SH-SY5Y (cell line): ENCODE measurements around the gene DLG2.

Experiments
- GATA2 ChIP-seq: IDR thresholded peaks from 2 replicates; pipeline ENCODE4 v1.6.1; 2011; ENCODE audit warnings: mild to moderate bottlenecking, low read depth, low read length
- GATA3 ChIP-seq: IDR thresholded peaks from 2 replicates; pipeline ENCODE4 v1.6.1; 2011; ENCODE audit warnings: low read depth, mild to moderate bottlenecking, low read length, moderate library complexity

Gene DLG2

GRCh38 chr11:84607975-84608836 is 1018.9 kb downstream of the DLG2 start:
- TF ChIP-seq GATA2: no peak
- TF ChIP-seq GATA3: no peak

GRCh38 chr11:84594602-84595001 is 1032.5 kb downstream of the DLG2 start:
- TF ChIP-seq GATA2 (no peak), GATA3 (no peak)

DNA sequence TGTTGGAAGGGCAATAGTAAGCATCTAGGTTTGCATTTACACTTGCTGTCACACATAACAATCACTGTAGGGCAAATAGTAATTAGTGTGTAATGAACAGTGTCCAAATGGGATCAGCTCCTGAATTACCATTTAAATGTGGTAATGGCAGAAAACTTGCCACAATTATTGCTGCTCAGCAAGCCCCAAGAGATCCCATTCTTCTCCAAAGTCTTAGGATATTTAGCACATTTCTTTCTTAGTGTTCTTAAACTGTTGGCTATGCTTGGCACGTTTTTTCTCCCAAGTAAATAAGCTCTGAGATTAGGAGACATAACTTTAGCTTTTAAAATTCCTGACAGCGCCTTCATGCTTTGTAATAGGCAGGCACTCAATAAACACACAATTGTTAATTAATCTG is 1037.0 kb downstream of the DLG2 start:
- TF ChIP-seq GATA3: no peak
- no peak for TF ChIP-seq GATA2

GRCh38 chr11:84588131-84588829 is 1038.9 kb downstream of the DLG2 start:
- TF ChIP-seq GATA3: no peak
- no peak for TF ChIP-seq GATA2

- TF ChIP-seq GATA2 (no peak), GATA3 (no peak)
Measured at GRCh38 chr11:84583106-84583505, 1044.0 kb downstream of the DLG2 start.

GRCh38 chr11:84581083-84581482 is 1046.1 kb downstream of the DLG2 start:
- TF ChIP-seq GATA3 (no peak), GATA2 (no peak)

DNA sequence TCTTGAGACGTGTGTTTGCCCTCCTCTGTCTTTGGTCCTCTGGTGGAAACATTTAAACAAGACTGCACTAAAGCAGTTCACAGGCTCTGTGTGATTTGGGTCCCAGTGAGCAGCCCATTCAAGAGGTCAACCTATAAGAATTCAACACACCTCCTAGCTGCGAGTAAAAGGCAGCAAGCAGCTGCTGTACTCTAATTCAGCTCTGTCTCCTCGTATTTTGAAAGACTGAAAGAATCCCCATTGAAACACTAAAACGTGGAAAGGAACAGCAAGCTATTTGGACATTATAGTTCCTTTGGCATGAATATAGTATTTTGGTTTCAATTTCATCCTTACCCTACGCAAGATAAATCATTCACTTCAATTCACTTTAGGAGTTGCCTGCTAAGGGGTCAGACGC is 1046.7 kb downstream of the DLG2 start:
- TF ChIP-seq GATA3: no peak
- no peak for TF ChIP-seq GATA2

DNA sequence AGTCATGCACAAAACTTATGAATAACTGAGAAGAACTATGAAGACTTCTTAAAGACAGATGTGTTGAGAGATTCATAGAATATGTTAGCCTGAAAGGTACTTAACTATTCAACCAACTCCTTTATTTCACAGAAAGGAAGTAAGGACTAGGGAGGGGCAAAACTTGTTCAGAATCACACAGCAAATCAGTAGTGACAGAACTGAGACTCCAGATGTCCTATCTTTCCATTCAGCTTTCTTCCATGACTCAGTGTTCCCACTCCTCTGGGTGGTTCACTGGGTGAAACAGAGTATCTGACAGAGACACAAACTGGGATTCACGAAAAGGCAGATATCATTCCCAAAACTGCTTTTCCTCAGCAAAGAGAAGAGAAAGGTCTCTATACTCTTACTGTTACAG is 1053.3 kb downstream of the DLG2 start:
- TF ChIP-seq GATA2 (no peak), GATA3 (no peak)

GRCh38 chr11:84566671-84567070 is 1060.5 kb downstream of the DLG2 start:
- TF ChIP-seq GATA2 (no peak), GATA3 (no peak)

- TF ChIP-seq GATA2: no peak
- no peak for TF ChIP-seq GATA3
Measured at GRCh38 chr11:84564867-84565184, 1062.3 kb downstream of the DLG2 start.

DNA sequence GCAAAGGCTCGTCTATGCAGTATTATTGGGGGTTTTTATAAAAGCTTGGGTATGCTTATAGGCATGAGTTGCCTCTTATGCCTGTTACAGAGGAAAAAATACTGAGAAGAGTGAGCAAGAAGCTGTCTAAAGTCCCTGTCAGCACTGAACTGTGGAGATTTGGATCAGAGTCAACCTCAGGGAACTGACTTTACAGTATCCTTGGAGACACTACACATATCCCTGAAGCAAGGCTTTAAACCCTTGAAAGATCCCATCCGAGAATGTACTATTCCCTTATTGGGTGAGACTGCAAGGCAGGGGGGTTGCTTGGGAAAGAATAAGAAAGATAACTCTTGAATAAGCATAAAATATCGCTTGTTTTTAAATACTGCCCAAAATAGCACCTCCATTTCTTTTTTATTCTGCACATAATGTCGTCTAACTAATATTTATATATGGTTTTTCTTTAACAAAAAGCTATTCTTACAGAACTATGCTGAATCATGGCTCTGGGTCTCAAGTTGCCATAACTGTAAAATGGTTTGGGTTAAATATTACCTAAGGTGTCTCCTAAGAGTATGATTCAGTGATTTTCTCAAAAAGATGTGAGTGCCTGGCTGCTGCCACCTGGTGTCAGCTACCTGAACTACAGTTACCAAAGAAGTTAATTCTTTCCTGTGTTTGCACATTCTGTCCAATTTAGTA is 1062.8 kb downstream of the DLG2 start:
- TF ChIP-seq GATA3 (no peak), GATA2 (no peak)

DNA sequence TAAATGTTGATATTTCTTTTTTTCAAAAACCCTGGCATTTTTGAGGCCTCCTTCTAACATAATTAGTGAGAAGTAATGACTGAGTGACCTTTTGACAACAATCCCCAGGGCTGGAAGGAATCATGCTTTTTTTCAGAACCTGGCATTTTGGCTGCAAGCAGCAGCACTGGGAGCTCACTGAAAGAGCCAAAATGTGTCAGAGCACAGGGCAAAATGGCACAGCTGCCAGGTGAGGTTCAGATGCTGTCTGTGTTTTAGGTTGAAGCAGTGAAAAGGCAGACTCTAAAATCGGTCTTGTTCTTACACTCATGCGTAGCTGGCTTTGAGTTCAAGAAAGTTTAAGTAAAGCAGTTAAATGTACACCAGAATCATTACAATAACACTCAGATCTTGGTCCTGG is 1063.8 kb downstream of the DLG2 start:
- TF ChIP-seq GATA3 (no peak), GATA2 (no peak)

- TF ChIP-seq GATA2: no peak
- TF ChIP-seq GATA3: no peak
Measured at GRCh38 chr11:84560206-84560605, 1066.9 kb downstream of the DLG2 start.

GRCh38 chr11:84558085-84558905 is 1068.8 kb downstream of the DLG2 start:
- TF ChIP-seq GATA3 (no peak), GATA2 (no peak)
